Lower leg skin (tissue), 4 donors: ENCODE data around the gene ANKRD22. TPM values are rescaled to one million over a fixed set of nuclear protein-coding genes. Genes with fewer than 3 reads are reported as not detected.

Experiments
- DNase-seq, 2 donors: peaks; one replicate each; pipeline ENCODE4 v3.0.0-alpha.2; 2019; ENCODE audit warnings: low spot score in 2 of 2
- H3K4me3 ChIP-seq: fragments of 200-600 bp; sonication (generic); 2 replicates; pipeline ENCODE4 v1.5.1; 2017; ENCODE audit warnings: mild to moderate bottlenecking, low read depth; ENCODE audit not compliant: poor library complexity, severe bottlenecking
- CTCF ChIP-seq, 3 donors: fragments of 450-650 bp; IDR thresholded peaks; one replicate each; pipeline ENCODE4 v1.5.1; 2016; ENCODE audit warnings: antibody characterized with exemption in 3 of 3, mild to moderate bottlenecking in 3 of 3, moderate library complexity in 2 of 3
- POLR2A ChIP-seq, 2 donors: fragments of 450-650 bp; IDR thresholded peaks; one replicate each; pipeline ENCODE4 v1.6.1; 2016 to 2017; ENCODE audit warnings: antibody characterized with exemption in 2 of 2, mild to moderate bottlenecking in 1 of 2, moderate library complexity in 1 of 2
- WGBS, 2 donors: methylation state at CpG; one replicate each; pipeline ENCODE4 v1.1.5; 2018; 5-methylcytosine and 5-hydroxymethylcytosine counted together
- intact Hi-C: fragments of 100-400 bp; cut with DNase I; formaldehyde crosslinking; loops from one replicate; pipeline ENCODE4 v1.15.0; 2023; ENCODE audit warnings: low total_unique reads
- total RNA-seq, 4 donors: library from RNA; depleted of rRNA; stranded (reverse); fragments of >200 nt; gene quantifications; one replicate each; pipeline ENCODE4 v1.1.0, GENCODE V29; 2016

The ANKRD22 gene
- total RNA-seq, 4 donors from 2014 or later: 30.7 to 56.7 (median 35.4) TPM

- no peak for TF ChIP-seq POLR2A (IDR thresholded peaks at IDR 0.05)
- 64% methylated on average over 4 of the region's 4 CpGs for WGBS, 2 donors
- intact Hi-C loops: no loop called here
- H3K4me3 ChIP-seq: no peak overlapping the region
- no peak for DNase-seq
Measured at GRCh38 chr10:88853155-88853881, 1.7 kb upstream of the ANKRD22 start.

GRCh38 chr10:88852327-88852726 lies 683 bp upstream of the ANKRD22 start:
- 64 to 67% methylated on average over 4 of the region's 4 CpGs for WGBS, 2 donors
- intact Hi-C loops: no loop called here
- no peak overlapping the region for H3K4me3 ChIP-seq
- TF ChIP-seq POLR2A (IDR thresholded peaks at IDR 0.05): no peak
- no peak for TF ChIP-seq CTCF (IDR thresholded peaks at IDR 0.05)
- DNase-seq: no peak

GRCh38 chr10:88850712-88851111 lies 932 bp downstream of the ANKRD22 start:
- WGBS, 2 donors: 58 to 64% methylated on average over 1 of the region's 1 CpG
- no peak for TF ChIP-seq POLR2A (IDR thresholded peaks at IDR 0.05)
- TF ChIP-seq CTCF (IDR thresholded peaks at IDR 0.05): no peak
- intact Hi-C loops: no loop called here
- no peak overlapping the region for H3K4me3 ChIP-seq
- no peak for DNase-seq

GRCh38 chr10:88849234-88849633 lies 2.4 kb downstream of the ANKRD22 start:
- DNase-seq: no peak
- H3K4me3 ChIP-seq: no peak overlapping the region
- 75 to 78% methylated on average over 1 of the region's 1 CpG for WGBS, 2 donors
- intact Hi-C loops: no loop called here
- TF ChIP-seq CTCF (IDR thresholded peaks at IDR 0.05): no peak
- no peak for TF ChIP-seq POLR2A (IDR thresholded peaks at IDR 0.05)

GRCh38 chr10:88848499-88848898 lies 3.1 kb downstream of the ANKRD22 start:
- DNase-seq: no peak
- intact Hi-C loops: no loop called here
- H3K4me3 ChIP-seq: no peak overlapping the region
- TF ChIP-seq POLR2A (IDR thresholded peaks at IDR 0.05): no peak
- TF ChIP-seq CTCF (IDR thresholded peaks at IDR 0.05): no peak
- WGBS, 2 donors: 0 to 11% methylated on average over 1 of the region's 1 CpG

GRCh38 chr10:88843171-88843570 lies 8.5 kb downstream of the ANKRD22 start:
- no peak for TF ChIP-seq CTCF (IDR thresholded peaks at IDR 0.05)
- TF ChIP-seq POLR2A (IDR thresholded peaks at IDR 0.05): no peak
- intact Hi-C loops: no loop called here
- H3K4me3 ChIP-seq: no peak overlapping the region
- no peak for DNase-seq
- WGBS, 2 donors: 93 to 97% methylated on average over 4 of the region's 4 CpGs
